Stimulated activated CD4-positive, alpha-beta T cell treated with anti-CD3 and anti-CD28 coated beads, Interleukin-4, amount 100 ng/mL, for 48 hours (primary cell): Measurements from ENCODE around the gene CIZ1.
"Not testable (repeated sequence)": the region's sequence is repeated elsewhere in the genome, so short reads cannot be mapped to it uniquely, and the experiment has no call there.

ENCODE experiments used
- DNase-seq, 2 donors: peaks; one replicate each; pipeline ENCODE4 v3.0.0-alpha.2; 2020; ENCODE audit warnings: low read depth in 2 of 2

Gene CIZ1

GRCh38 chr9:128190013-128190412 is 1.4 kb downstream of the CIZ1 start:
- DNase-seq: no peak

DNA sequence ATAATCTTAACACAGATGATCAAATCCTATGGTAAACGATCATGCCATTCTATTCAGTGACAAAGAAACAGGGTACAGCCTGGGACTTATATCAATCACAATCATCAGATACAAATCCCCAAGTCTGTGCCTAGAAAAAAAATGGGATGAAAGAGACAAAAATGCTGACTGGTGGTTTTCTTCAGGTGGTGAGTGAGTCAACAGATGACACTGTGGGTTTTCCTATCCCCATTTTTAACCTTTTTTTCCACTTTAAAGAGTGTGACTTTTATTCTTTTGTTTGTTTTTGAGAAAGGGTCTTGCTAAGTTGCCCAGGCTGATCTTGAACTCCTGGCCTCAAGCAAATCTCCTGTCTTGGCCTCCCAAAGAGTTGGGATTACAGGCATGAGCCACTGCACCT is 3.2 kb downstream of the CIZ1 start:
- DNase-seq: no peak

DNA sequence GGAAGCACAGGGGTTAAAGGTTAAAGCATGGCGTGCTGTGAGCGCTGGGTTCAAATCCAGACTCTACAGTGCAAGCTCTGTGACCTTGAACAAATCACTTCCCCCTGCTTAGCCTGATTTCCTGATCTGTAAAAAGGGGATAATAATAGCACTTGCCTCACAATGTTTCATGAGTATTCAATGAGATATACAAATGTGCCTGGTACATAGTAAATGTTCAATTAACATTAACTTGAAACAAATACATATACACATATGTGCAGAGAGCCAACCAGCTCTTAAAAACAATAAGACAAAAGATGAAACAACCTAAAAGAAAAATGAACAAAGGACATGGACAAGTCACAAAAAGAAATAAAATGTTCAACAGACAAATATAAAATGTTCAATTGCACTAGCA is 4.0 kb downstream of the CIZ1 start:
- DNase-seq: no peak

GRCh38 chr9:128185979-128186965 is 5.1 kb downstream of the CIZ1 start:
- DNase-seq: no peak

DNA sequence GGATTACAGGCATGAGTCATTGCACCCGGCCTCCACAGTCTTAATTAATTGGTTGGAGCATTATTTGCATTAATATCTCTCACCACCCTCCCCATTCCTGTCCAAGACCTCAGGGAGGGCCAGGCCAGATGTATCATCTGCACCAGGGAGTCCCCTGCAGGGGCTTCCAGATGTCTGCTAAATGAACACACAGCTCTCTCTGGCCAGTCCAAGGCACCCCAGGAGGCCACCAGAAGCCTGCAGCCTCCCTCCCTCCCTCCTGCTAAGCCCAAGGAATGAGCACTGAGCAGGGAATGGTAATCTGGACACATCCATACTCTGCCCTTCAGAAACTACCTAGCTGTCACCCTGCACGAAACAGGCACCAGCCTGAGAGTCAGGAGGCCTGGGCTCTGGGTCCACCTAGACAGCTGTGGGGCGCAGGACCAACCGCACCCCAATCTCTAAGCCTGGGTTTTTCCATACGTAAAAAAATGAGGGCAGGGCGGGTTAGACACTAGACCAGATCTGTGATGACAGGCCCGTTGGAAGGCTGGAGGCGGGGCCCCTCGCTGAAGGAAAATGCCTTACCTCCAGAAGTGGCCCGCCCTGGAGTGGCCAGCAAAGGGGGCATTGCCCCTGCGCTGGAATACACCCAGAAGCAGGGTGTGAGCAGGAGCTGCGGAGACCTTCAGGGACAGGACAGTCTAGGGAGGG is 8.3 kb downstream of the CIZ1 start:
- DNase-seq: no peak

DNA sequence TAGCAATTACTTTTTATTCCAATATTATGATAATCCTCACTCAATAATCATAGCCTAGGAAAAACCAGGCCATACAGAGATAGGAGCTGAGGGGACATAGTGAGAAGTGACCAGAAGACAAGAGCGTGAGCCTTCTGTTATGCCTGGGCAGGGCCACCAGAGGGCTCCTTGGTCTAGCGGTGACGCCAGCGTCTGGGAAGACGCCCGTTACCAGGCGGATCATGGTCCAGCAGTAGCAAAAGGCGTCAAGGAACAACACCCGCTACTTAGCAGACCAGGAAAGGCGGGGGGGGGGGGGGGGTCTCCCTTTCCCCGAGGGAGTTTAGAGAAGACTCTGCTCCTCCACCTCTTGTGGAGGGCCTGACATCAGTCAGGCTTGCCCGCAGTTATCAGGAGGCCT is 9.9 kb downstream of the CIZ1 start:
- not testable (repeated sequence) for DNase-seq

DNA sequence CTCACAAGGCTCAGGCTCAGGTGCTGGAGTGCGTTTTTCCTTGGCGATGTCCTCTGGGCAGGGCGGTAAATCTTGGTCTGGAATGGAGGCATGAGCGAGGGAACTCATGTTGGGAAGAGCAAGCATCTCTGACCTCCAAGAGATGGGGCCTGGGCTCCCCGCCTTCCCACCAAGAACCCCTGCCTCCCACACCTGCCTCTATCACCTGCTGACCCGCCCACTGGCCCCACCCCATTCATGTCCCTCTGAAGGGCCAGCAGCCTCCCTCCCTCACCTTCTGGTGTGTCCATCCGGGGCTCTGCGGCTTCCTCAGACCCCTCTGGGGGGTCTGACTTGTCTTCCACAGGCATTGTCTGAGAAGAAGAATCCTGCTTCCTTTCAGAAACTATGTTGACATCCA is 10.9 kb downstream of the CIZ1 start:
- no peak for DNase-seq

- no peak for DNase-seq
Observed at GRCh38 chr9:128180001-128180400, 11.4 kb downstream of the CIZ1 start.

DNA sequence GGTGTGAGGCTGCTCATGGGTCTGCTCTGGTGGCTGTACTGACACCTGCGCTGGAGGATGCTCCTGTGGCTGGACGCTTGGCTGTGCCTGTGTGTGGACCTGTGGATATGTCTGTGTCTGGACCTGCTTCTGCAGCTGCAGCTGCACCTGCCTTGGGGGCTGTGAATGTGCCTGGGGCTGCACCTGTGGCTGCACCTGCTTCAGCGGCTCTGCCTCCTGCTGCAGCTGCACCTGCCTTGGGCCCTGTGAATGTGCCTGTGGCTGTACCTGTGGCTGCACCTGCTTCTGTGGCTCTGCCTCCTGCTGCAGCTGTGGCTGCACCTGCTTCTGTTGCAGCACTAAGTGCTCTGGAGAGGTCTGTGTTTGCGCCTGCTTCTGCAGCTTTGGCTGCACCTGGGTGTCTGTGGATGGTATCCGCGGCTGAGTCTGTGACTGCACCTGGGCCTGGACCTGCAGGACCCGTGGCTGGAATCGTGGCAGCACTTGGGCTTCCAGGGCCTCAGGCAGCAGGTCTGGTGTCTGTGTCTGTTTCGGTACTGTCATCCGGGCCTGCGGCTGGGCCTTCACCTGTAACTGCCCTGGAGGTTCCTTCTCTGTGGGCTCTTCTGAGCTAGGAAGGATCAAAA is 12.5 kb downstream of the CIZ1 start:
- DNase-seq: no peak

DNA sequence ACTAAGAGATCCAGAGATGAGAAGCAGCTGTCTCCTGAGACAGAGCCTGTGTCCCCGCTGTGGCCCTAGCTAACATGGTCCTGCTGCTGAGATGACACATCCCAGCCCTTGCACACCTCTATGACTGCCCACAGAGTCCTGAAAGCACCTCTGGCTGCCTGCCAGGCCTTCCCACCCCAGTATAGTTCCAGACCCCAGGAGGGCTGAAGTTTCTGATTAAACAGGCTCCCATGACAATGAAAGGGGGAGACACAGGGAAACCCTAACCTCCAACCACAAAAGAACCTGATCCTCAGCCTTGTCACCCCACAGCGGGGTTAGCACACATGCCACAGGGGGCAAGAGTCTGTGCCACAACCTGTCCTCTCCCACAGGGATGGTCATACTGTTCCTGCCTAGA is 15.6 kb downstream of the CIZ1 start:
- DNase-seq: no peak

DNA sequence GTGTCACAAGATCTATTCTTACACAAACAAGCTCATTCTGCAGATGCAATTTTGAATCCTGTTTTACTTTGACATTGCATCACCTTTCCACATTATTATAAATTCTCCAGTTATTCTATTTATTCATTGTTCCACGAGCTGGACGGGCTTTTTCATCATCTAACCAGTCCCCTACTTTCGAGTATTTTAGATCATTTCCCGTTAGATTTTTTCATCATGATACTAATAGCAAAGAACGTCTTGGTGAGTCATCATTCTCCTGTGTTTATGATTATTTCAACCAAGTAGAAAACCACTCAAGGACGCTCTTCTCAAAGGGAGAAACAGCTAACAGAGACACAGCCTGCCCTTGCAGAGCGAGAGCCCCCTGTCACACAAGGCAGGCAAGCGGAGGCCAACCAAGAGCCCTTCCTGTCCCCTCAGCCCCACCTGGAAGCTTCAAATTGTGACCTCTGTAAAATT is 16.2 kb downstream of the CIZ1 start:
- no peak for DNase-seq

DNA sequence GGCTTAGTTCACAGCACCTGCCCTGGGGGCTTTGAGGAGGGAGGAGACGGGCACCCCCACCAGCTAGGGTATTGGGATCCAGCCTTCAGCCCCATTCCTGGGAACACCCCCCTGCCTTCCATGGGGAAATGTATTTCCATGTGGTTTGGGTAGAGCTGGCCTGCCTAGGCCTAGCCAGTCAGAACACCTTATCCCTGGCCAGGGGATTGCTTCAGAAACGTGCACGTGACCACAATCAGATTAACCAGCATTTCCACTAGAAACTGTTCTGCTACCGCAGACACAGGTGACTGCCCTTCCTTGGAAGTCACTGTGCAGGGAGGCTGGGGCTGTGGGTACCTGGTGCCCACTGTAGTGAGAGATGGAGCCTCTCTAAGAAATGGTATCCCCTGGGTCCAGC is 17.3 kb downstream of the CIZ1 start:
- no peak for DNase-seq

GRCh38 chr9:128169925-128170324 is 21.4 kb downstream of the CIZ1 start:
- DNase-seq: no peak

- DNase-seq: no peak
Observed at GRCh38 chr9:128169492-128169891, 21.9 kb downstream of the CIZ1 start.

DNA sequence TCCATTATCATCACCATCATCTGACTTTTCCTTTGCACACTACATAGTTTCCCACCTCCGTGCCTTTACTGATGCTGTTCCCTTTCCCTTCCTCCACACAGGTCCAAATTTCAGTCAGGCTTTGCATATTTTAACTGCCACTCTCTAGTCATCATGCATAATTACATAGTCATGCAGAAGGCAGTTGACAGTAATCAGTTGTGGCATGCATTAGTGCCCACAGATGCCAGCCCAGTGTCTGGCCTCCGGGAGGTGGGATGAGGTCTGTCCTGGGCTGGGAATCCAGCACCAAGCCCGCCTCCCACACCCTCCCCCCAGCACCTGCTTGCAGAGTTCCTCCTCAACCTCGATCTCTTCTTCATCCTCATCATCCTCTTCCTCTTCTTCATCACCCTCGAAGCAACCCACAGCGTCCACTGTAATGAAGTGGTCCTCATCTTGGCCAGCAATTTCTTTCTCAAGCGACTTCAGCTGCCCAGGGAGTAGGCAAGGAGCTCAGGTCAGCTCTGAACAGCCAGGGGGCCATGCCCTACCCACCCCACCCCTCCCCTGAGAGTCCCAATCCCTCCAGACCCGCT is 22.6 kb downstream of the CIZ1 start:
- DNase-seq: no peak

- no peak for DNase-seq
Observed at GRCh38 chr9:128167209-128167608, 24.2 kb downstream of the CIZ1 start.

- no peak for DNase-seq
Observed at GRCh38 chr9:128166169-128166568, 25.2 kb downstream of the CIZ1 start.

- no peak for DNase-seq
Observed at GRCh38 chr9:128164307-128164885, 27.0 kb downstream of the CIZ1 start.

GRCh38 chr9:128163523-128164306 is 27.7 kb downstream of the CIZ1 start:
- no peak for DNase-seq

DNA sequence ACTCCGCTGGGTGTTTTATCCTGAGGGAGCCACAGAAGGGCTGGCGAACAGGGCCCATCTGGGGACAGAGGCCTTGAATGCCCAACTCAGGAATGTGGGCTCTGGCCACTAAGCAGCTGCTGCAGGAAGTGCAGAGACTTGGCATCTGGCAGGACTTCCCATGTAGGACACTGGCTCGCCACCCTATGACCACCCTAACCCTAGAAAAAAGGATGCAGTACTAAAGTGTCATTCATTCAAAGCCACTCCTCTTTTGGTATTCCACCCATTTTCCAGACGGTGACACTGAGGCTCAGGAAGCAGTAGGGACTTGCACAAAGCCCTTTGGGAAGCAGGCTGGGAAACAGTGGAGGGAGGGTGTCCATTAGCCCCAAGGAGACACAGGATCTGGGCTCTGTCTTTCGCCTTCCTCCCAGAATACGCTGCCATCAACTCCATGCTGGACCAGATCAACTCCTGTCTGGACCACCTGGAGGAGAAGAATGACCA is 28.3 kb downstream of the CIZ1 start:
- DNase-seq: no peak
